ENCODE data around the gene FEZ2. TPM values are rescaled to one million over a fixed set of nuclear protein-coding genes. Genes with fewer than 3 reads are reported as not detected.

The FEZ2 gene
- total RNA-seq, 1 experiment from 2014 or later, result 153 TPM

GRCh38 chr2:36587101-36587500 is 10.9 kb downstream of the FEZ2 start:
- DNase-seq (ENCODE audit: low read depth), result no peak

- DNase-seq (ENCODE audit: low read depth), result no peak
Observed at GRCh38 chr2:36586672-36587071, 11.3 kb downstream of the FEZ2 start.

- no peak for DNase-seq (ENCODE audit: low read depth)
Observed at GRCh38 chr2:36584148-36584794, 13.7 kb downstream of the FEZ2 start.

- DNase-seq (ENCODE audit: low read depth), result no peak
Observed at GRCh38 chr2:36582951-36583350, 15.0 kb downstream of the FEZ2 start.

GRCh38 chr2:36582538-36582937 is 15.4 kb downstream of the FEZ2 start:
- DNase-seq (ENCODE audit: low read depth), result no peak

- no peak for DNase-seq (ENCODE audit: low read depth)
Observed at GRCh38 chr2:36579297-36579664, 18.7 kb downstream of the FEZ2 start.

- DNase-seq (ENCODE audit: low read depth), result peak; percentile 72
Observed at GRCh38 chr2:36578343-36579296, 19.3 kb downstream of the FEZ2 start.

- DNase-seq (ENCODE audit: low read depth), result no peak
Observed at GRCh38 chr2:36577884-36578283, 20.1 kb downstream of the FEZ2 start.

- no peak for DNase-seq (ENCODE audit: low read depth)
Observed at GRCh38 chr2:36574560-36574959, 23.4 kb downstream of the FEZ2 start.

GRCh38 chr2:36573165-36573564 is 24.8 kb downstream of the FEZ2 start:
- DNase-seq (ENCODE audit: low read depth), result no peak

- DNase-seq (ENCODE audit: low read depth), result peak; percentile 69
Observed at GRCh38 chr2:36572719-36573059, 25.3 kb downstream of the FEZ2 start.

- peak; percentile 36 for DNase-seq (ENCODE audit: low read depth)
Observed at GRCh38 chr2:36572054-36572718, 25.8 kb downstream of the FEZ2 start.

GRCh38 chr2:36570416-36570815 is 27.6 kb downstream of the FEZ2 start:
- no peak for DNase-seq (ENCODE audit: low read depth)

GRCh38 chr2:36569267-36569856 is 28.6 kb downstream of the FEZ2 start:
- DNase-seq (ENCODE audit: low read depth), result peak; percentile 62

- peak; percentile 94 for DNase-seq (ENCODE audit: low read depth)
Observed at GRCh38 chr2:36568516-36569246, 29.3 kb downstream of the FEZ2 start.

GRCh38 chr2:36567711-36568408 is 30.1 kb downstream of the FEZ2 start:
- DNase-seq (ENCODE audit: low read depth), result peak; percentile 70

GRCh38 chr2:36566887-36567286 is 31.1 kb downstream of the FEZ2 start:
- peak; percentile 27 for DNase-seq (ENCODE audit: low read depth)

GRCh38 chr2:36565712-36566111 is 32.3 kb downstream of the FEZ2 start:
- DNase-seq (ENCODE audit: low read depth), result no peak

- DNase-seq (ENCODE audit: low read depth), result no peak
Observed at GRCh38 chr2:36564377-36564930, 33.5 kb downstream of the FEZ2 start.

GRCh38 chr2:36562973-36563532 is 34.9 kb downstream of the FEZ2 start:
- DNase-seq (ENCODE audit: low read depth), result peak; percentile 73
